H9 (cell line): ENCODE measurements around the gene DHRS2. TPM values are rescaled to one million over a fixed set of nuclear protein-coding genes. Genes with fewer than 3 reads are reported as not detected.

Experiments
- DNase-seq: peaks from one replicate; pipeline ENCODE4 v3.0.0-alpha.2; 2017
- H2AFZ ChIP-seq: one replicate; pipeline ENCODE4 v1.6.1; 2013; ENCODE audit warnings: mild to moderate bottlenecking, low read length, control low read depth, moderate library complexity
- H2AK5ac ChIP-seq: 2 replicates; pipeline ENCODE4 v1.6.1; 2013; ENCODE audit warnings: low read length, control low read depth, mixed read lengths; ENCODE audit not compliant: insufficient read length
- H2BK120ac ChIP-seq: one replicate; pipeline ENCODE4 v1.6.1; 2013; ENCODE audit warnings: low read depth, mild to moderate bottlenecking, low read length, control low read depth, inconsistent platforms; ENCODE audit not compliant: poor library complexity, severe bottlenecking
- H2BK12ac ChIP-seq: 2 replicates; pipeline ENCODE4 v1.6.1; 2013; ENCODE audit warnings: low read length, control low read depth, mixed read lengths, low read depth; ENCODE audit not compliant: insufficient read length
- H2BK15ac ChIP-seq: 2 replicates; pipeline ENCODE4 v1.6.1; 2013; ENCODE audit warnings: low read depth, low read length, control low read depth
- H2BK20ac ChIP-seq: one replicate; pipeline ENCODE4 v1.6.1; 2013; ENCODE audit warnings: low read depth, mild to moderate bottlenecking, low read length, control low read depth, inconsistent platforms; ENCODE audit not compliant: poor library complexity, severe bottlenecking
- H2BK5ac ChIP-seq: 2 replicates; pipeline ENCODE4 v1.6.1; 2013; ENCODE audit warnings: low read length, control low read depth, mixed read lengths; ENCODE audit not compliant: insufficient read length
- H3K14ac ChIP-seq: 2 replicates; pipeline ENCODE4 v1.6.1; 2013; ENCODE audit warnings: low read length, control low read depth; ENCODE audit not compliant: insufficient read depth
- H3K18ac ChIP-seq: 2 replicates; pipeline ENCODE4 v1.6.1; 2013; ENCODE audit warnings: low read depth, mild to moderate bottlenecking, mixed read lengths, low read length, control low read depth; ENCODE audit not compliant: insufficient read length
- H3K23ac ChIP-seq: 2 replicates; pipeline ENCODE4 v1.6.1; 2013; ENCODE audit warnings: low read length, control low read depth, mixed read lengths, low read depth; ENCODE audit not compliant: insufficient read length
- H3K23me2 ChIP-seq: 2 replicates; pipeline ENCODE4 v1.6.1; 2013; ENCODE audit warnings: low read depth, mild to moderate bottlenecking, mixed read lengths, low read length, control low read depth; ENCODE audit not compliant: insufficient read length, poor library complexity, severe bottlenecking
- H3K27ac ChIP-seq: 2 replicates; pipeline ENCODE4 v1.5.1; 2013; ENCODE audit warnings: low read length, control low read depth, mixed read lengths, low read depth; ENCODE audit not compliant: insufficient read length
- H3K27me3 ChIP-seq: 2 replicates; pipeline ENCODE4 v1.6.1; 2013; ENCODE audit warnings: low read length, control low read depth, inconsistent platforms; ENCODE audit not compliant: insufficient read depth
- H3K4ac ChIP-seq: 2 replicates; pipeline ENCODE4 v1.6.1; 2013; ENCODE audit warnings: low read depth, mild to moderate bottlenecking, control low read depth, inconsistent platforms, low read length, moderate library complexity
- H3K4me1 ChIP-seq: 2 replicates; pipeline ENCODE4 v1.6.1; 2013; ENCODE audit warnings: low read length, control low read depth, inconsistent platforms; ENCODE audit not compliant: insufficient read depth
- H3K4me2 ChIP-seq: 2 replicates; pipeline ENCODE4 v1.6.1; 2013; ENCODE audit warnings: low read length, control low read depth, mixed read lengths; ENCODE audit not compliant: insufficient read length, insufficient read depth
- H3K56ac ChIP-seq: 2 replicates; pipeline ENCODE4 v1.6.1; 2013; ENCODE audit warnings: low read depth, mild to moderate bottlenecking, mixed read lengths, low read length, control low read depth; ENCODE audit not compliant: insufficient read length
- H3K79me1 ChIP-seq: 2 replicates; pipeline ENCODE4 v1.6.1; 2013; ENCODE audit warnings: low read depth, mild to moderate bottlenecking, moderate library complexity, low read length, control low read depth, inconsistent platforms; ENCODE audit not compliant: insufficient read depth, poor library complexity, severe bottlenecking
- H3K79me2 ChIP-seq: 2 replicates; pipeline ENCODE4 v1.6.1; 2013; ENCODE audit warnings: low read length, control low read depth, inconsistent platforms; ENCODE audit not compliant: insufficient read depth
- H3K9ac ChIP-seq: 2 replicates; pipeline ENCODE4 v1.6.1; 2013; ENCODE audit warnings: low read length, control low read depth, mixed read lengths; ENCODE audit not compliant: insufficient read length; ENCODE audit errors: extremely low read depth
- H3K9me3 ChIP-seq: one replicate; pipeline ENCODE4 v1.6.1; 2013; ENCODE audit warnings: low read depth, low read length, inconsistent platforms; ENCODE audit not compliant: control insufficient read depth
- H3T11ph ChIP-seq: one replicate; pipeline ENCODE4 v1.6.1; 2013; ENCODE audit warnings: mild to moderate bottlenecking, low read length, control low read depth, inconsistent platforms
- H4K20me1 ChIP-seq: one replicate; pipeline ENCODE4 v1.6.1; 2013; ENCODE audit not compliant: control insufficient read depth, insufficient read length, insufficient read depth
- H4K5ac ChIP-seq: 2 replicates; pipeline ENCODE4 v1.6.1; 2013; ENCODE audit warnings: low read depth, mild to moderate bottlenecking, mixed read lengths, low read length, control low read depth; ENCODE audit not compliant: insufficient read length
- H4K8ac ChIP-seq: replicated peaks from 2 replicates; pipeline ENCODE4 v1.6.1; 2013; ENCODE audit warnings: low read length, control low read depth, mixed read lengths, low read depth; ENCODE audit not compliant: insufficient read length
- H4K91ac ChIP-seq: 2 replicates; pipeline ENCODE4 v1.6.1; 2013; ENCODE audit warnings: low read depth, mild to moderate bottlenecking, moderate library complexity, mixed read lengths, low read length, control low read depth; ENCODE audit not compliant: insufficient read length
- H3K27ac Mint-ChIP-seq, 3 experiments: 2 replicates in 2 of 3; 3 replicates in 1 of 3; pipeline ENCODE4 v1.8.0; 2020 to 2021; ENCODE audit warnings: mixed read lengths in 3 of 3, mild to moderate bottlenecking in 1 of 3, moderate library complexity in 1 of 3
- H3K27me3 Mint-ChIP-seq: 2 replicates; pipeline ENCODE4 v1.8.0; 2021; ENCODE audit warnings: low read depth, mild to moderate bottlenecking, moderate library complexity, mixed read lengths
- H3K36me3 Mint-ChIP-seq, 3 experiments: 2 replicates in 2 of 3; 3 replicates in 1 of 3; pipeline ENCODE4 v1.8.0; 2020 to 2021; ENCODE audit warnings: low read depth in 3 of 3, mixed read lengths in 3 of 3; ENCODE audit not compliant: insufficient read depth in 1 of 3
- H3K4me1 Mint-ChIP-seq, 2 experiments: 2 replicates each; pipeline ENCODE4 v1.8.0; 2020; ENCODE audit warnings: mixed read lengths in 2 of 2
- H3K4me3 Mint-ChIP-seq, 2 experiments: 2 replicates in 1 of 2; 3 replicates in 1 of 2; pipeline ENCODE4 v1.8.0; 2020 to 2021; ENCODE audit warnings: mild to moderate bottlenecking in 2 of 2, mixed read lengths in 2 of 2, moderate library complexity in 1 of 2
- H3K9me3 Mint-ChIP-seq, 2 experiments: 2 replicates in 1 of 2; 3 replicates in 1 of 2; pipeline ENCODE4 v1.8.0; 2020; ENCODE audit warnings: mild to moderate bottlenecking in 2 of 2, mixed read lengths in 2 of 2, moderate library complexity in 1 of 2
- CTCF ChIP-seq: fragments of 200-600 bp; sonication (generic); conservative IDR thresholded peaks from 3 replicates; pipeline ENCODE4 v1.8.0; 2021; ENCODE audit warnings: antibody characterized with exemption, mild to moderate bottlenecking
- WGBS: extraction: QIAGEN DNeasy Blood & Tissue Kit; methylation state at CpG from one replicate; pipeline ENCODE4 v1.1.7; 2013; ENCODE audit warnings: missing lambda C conversion rate, low lambda C conversion rate, mixed read lengths; ENCODE audit not compliant: insufficient read length; ENCODE audit errors: extremely low coverage; 5-methylcytosine and 5-hydroxymethylcytosine counted together
- total RNA-seq: library from RNA; stranded (reverse); gene quantifications from 2 replicates; pipeline ENCODE4 v1.2.1, GENCODE V29; 2021

Gene DHRS2
- total RNA-seq, 1 experiment from 2014 or later: 0.66 TPM

- Histone ChIP-seq H2BK20ac (no peak overlapping the region), H3K9ac (no peak overlapping the region), H3T11ph (no peak overlapping the region), H4K5ac (no peak overlapping the region), H2AFZ (no peak overlapping the region), H2BK5ac (no peak overlapping the region), H2BK12ac (no peak overlapping the region), H4K20me1 (no peaks in the 10 kb centered on the region), H2AK5ac (no peak overlapping the region), H3K4me2 (no peak overlapping the region), H3K79me1 (no peaks in the 10 kb centered on the region), H3K23ac (no peak overlapping the region), H3K18ac (no peak overlapping the region), H3K79me2 (no peaks in the 10 kb centered on the region), H3K23me2 (no peaks in the 10 kb centered on the region), H3K4me1 (no peaks in the 10 kb centered on the region), H3K56ac (no peak overlapping the region), H2BK15ac (no peak overlapping the region), H3K14ac (no peak overlapping the region), H3K9me3 (no peaks in the 10 kb centered on the region), H4K8ac (no peak overlapping the region), H3K27ac (no peak overlapping the region), H3K4ac (no peak overlapping the region), H2BK120ac (no peak overlapping the region), H4K91ac (no peak overlapping the region), H3K27me3 (no peaks in the 10 kb centered on the region)
- no peak for TF ChIP-seq CTCF
- Mint-ChIP-seq H3K36me3 (no peaks in the 10 kb centered on the region), H3K9me3 (peaks cover 4 to 34% of the 10 kb centered on the region in 2 experiments; a peak in 4 of 5 replicates), H3K27ac (no peak overlapping the region; a peak in 1 of 7 replicates), H3K4me1 (no peaks in the 10 kb centered on the region), H3K4me3 (no peak overlapping the region), H3K27me3 (peaks cover 7% of the 10 kb centered on the region; the same call in 1 of the 2 replicates)
- WGBS: no CpG with 5 or more reads among the region's 3 CpGs
- DNase-seq: no peak
Measured at GRCh38 chr14:23604675-23605170, 31.4 kb upstream of the DHRS2 start.
